ENCODE results near the gene ANXA5.

ANXA5 gene

GRCh38 chr4:121698236-121698671 is 1.5 kb upstream of the ANXA5 start:
- Histone ChIP-seq H3K4me2 (ENCODE audit: low read length) (no peak overlapping the region), H3K27me3 (ENCODE audit: insufficient read depth, low read length) (no peaks in the 10 kb centered on the region), H3K4me3 (ENCODE audit: low read depth, low read length, poor library complexity, severe bottlenecking) (no peak overlapping the region), H3F3A (ENCODE audit: insufficient read depth, low read length) (no peaks in the 10 kb centered on the region), H3K9me2 (ENCODE audit: low read depth, low read length) (no peaks in the 10 kb centered on the region), H3K9ac (ENCODE audit: low read length) (no peak overlapping the region), H3K27ac (ENCODE audit: low read depth, low read length, poor library complexity, severe bottlenecking) (no peak overlapping the region), H3K4me1 (ENCODE audit: insufficient read depth, low read length, severe bottlenecking) (peaks cover 23% of the 10 kb centered on the region), H3K79me2 (ENCODE audit: insufficient read depth, low read length) (no peaks in the 10 kb centered on the region), H3K9me3 (ENCODE audit: low read length) (no peaks in the 10 kb centered on the region), H4K20me1 (ENCODE audit: insufficient read depth, low read length) (no peaks in the 10 kb centered on the region), H2AFZ (ENCODE audit: low read length) (no peak overlapping the region), H3K36me3 (ENCODE audit: insufficient read depth, low read length) (no peaks in the 10 kb centered on the region)
- TF ChIP-seq EZH2 (IDR thresholded peaks at IDR 0.05; ENCODE audit: borderline replicate concordance, low read length): no peak
- no peak for TF ChIP-seq CTCF (IDR thresholded peaks at IDR 0.05; ENCODE audit: low read length)

GRCh38 chr4:121697564-121697963 is 784 bp upstream of the ANXA5 start:
- Histone ChIP-seq H3K9me3 (ENCODE audit: low read length) (no peaks in the 10 kb centered on the region), H3K79me2 (ENCODE audit: insufficient read depth, low read length) (no peaks in the 10 kb centered on the region), H3K9me2 (ENCODE audit: low read depth, low read length) (no peaks in the 10 kb centered on the region), H3F3A (ENCODE audit: insufficient read depth, low read length) (no peaks in the 10 kb centered on the region), H3K9ac (ENCODE audit: low read length) (peak overlapping the region; percentile 74), H3K27ac (ENCODE audit: low read depth, low read length, poor library complexity, severe bottlenecking) (no peak overlapping the region), H4K20me1 (ENCODE audit: insufficient read depth, low read length) (no peaks in the 10 kb centered on the region), H3K4me2 (ENCODE audit: low read length) (peak overlapping the region; percentile 89), H3K36me3 (ENCODE audit: insufficient read depth, low read length) (no peaks in the 10 kb centered on the region), H3K27me3 (ENCODE audit: insufficient read depth, low read length) (no peaks in the 10 kb centered on the region), H3K4me3 (ENCODE audit: low read depth, low read length, poor library complexity, severe bottlenecking) (peak overlapping the region; percentile 83), H3K4me1 (ENCODE audit: insufficient read depth, low read length, severe bottlenecking) (peaks cover 23% of the 10 kb centered on the region), H2AFZ (ENCODE audit: low read length) (peak overlapping the region; percentile 80; the same call in 1 of the 2 replicates)
- TF ChIP-seq EZH2 (IDR thresholded peaks at IDR 0.05; ENCODE audit: borderline replicate concordance, low read length) (no peak), CTCF (IDR thresholded peaks at IDR 0.05; ENCODE audit: low read length) (no peak)

- peaks cover 23% of the 10 kb centered on the region for H3K4me1 ChIP-seq (ENCODE audit: insufficient read depth, low read length, severe bottlenecking)
- peak overlapping the region; percentile 19; the same call in 1 of the 2 replicates for H2AFZ ChIP-seq (ENCODE audit: low read length)
- no peaks in the 10 kb centered on the region for H3K9me2 ChIP-seq (ENCODE audit: low read depth, low read length)
- H3K79me2 ChIP-seq (ENCODE audit: insufficient read depth, low read length): no peaks in the 10 kb centered on the region
- H3K27ac ChIP-seq (ENCODE audit: low read depth, low read length, poor library complexity, severe bottlenecking): no peak overlapping the region
- TF ChIP-seq EZH2 (IDR thresholded peaks at IDR 0.05; ENCODE audit: borderline replicate concordance, low read length) (no peak), CTCF (IDR thresholded peaks at IDR 0.05; ENCODE audit: low read length) (no peak)
- no peaks in the 10 kb centered on the region for H3K36me3 ChIP-seq (ENCODE audit: insufficient read depth, low read length)
- peak overlapping the region; percentile 77 for H3K9ac ChIP-seq (ENCODE audit: low read length)
- no peaks in the 10 kb centered on the region for H3F3A ChIP-seq (ENCODE audit: insufficient read depth, low read length)
- H3K4me2 ChIP-seq (ENCODE audit: low read length): peak overlapping the region; percentile 89
- H3K27me3 ChIP-seq (ENCODE audit: insufficient read depth, low read length): no peaks in the 10 kb centered on the region
- H4K20me1 ChIP-seq (ENCODE audit: insufficient read depth, low read length): no peaks in the 10 kb centered on the region
- H3K4me3 ChIP-seq (ENCODE audit: low read depth, low read length, poor library complexity, severe bottlenecking): peak overlapping the region; percentile 83
- H3K9me3 ChIP-seq (ENCODE audit: low read length): no peaks in the 10 kb centered on the region
Observed at GRCh38 chr4:121696170-121696580, 605 bp downstream of the ANXA5 start.

Measured in OCI-LY1 (cell line).